ENCODE data around the gene FAAP24. TPM values are rescaled to one million over a fixed set of nuclear protein-coding genes. Genes with fewer than 3 reads are reported as not detected.
A peak's percentile ranks its signal among the peaks of the same experiment; 100 is the strongest.

The FAAP24 gene
- total and polyA plus RNA-seq, 2 of the 13 experiments (the other 11 are each of a cell fraction or from before 2014, with no cell fraction given): 2.3 to 6.0 TPM

- TF ChIP-seq ZNF331 (CRISPR knock-in tag; IDR thresholded peaks at IDR 0.05) (0 out of 2 replicates have a peak, but pooled peaks have one; percentile 20), NCOA2 (CRISPR knock-in tag; IDR thresholded peaks at IDR 0.05) (peak; percentile 68), ZBTB7B (CRISPR knock-in tag; IDR thresholded peaks at IDR 0.05) (0 out of 2 replicates have a peak, but pooled peaks have one; percentile 28), ZNF609 (CRISPR knock-in tag; IDR thresholded peaks at IDR 0.05; ENCODE audit: borderline replicate concordance) (peak; percentile 87), ZNF652 (CRISPR knock-in tag; IDR thresholded peaks at IDR 0.05; ENCODE audit: borderline replicate concordance, low read depth) (0 out of 2 replicates have a peak, but pooled peaks have one; percentile 23), NFKBIZ (CRISPR knock-in tag; IDR thresholded peaks at IDR 0.05) (0 out of 2 replicates have a peak, but pooled peaks have one; percentile 27), SAP130 (CRISPR knock-in tag; IDR thresholded peaks at IDR 0.05; ENCODE audit: low read depth) (0 out of 2 replicates have a peak, but pooled peaks have one; percentile 18), NCOR1 (IDR thresholded peaks at IDR 0.05; ENCODE audit: borderline replicate concordance, low read length) (peak; percentile 80; the same call in 1 of the 2 replicates), FOXA3 (CRISPR knock-in tag; IDR thresholded peaks at IDR 0.05) (peak; percentile 72), HNF1A (IDR thresholded peaks at IDR 0.05; ENCODE audit: low read depth) (peak; percentile 73), HNF1A (CRISPR knock-in tag; IDR thresholded peaks at IDR 0.05; ENCODE audit: borderline replicate concordance) (peak; percentile 45; the same call in 1 of the 2 replicates), PATZ1 (CRISPR knock-in tag; IDR thresholded peaks at IDR 0.05) (peak; percentile 42; the same call in 1 of the 2 replicates), FOXP4 (CRISPR knock-in tag; IDR thresholded peaks at IDR 0.05) (peak; percentile 69), MIXL1 (CRISPR knock-in tag; IDR thresholded peaks at IDR 0.05) (peak; percentile 72; the same call in 1 of the 2 replicates), ZNF772 (CRISPR knock-in tag; IDR thresholded peaks at IDR 0.05) (0 out of 2 replicates have a peak, but pooled peaks have one; percentile 29), CEBPG (CRISPR knock-in tag; IDR thresholded peaks at IDR 0.05) (peak; percentile 59)
Observed at GRCh38 chr19:33025468-33026238, 53.6 kb downstream of the FAAP24 start (continued).

Measured in HepG2 (cell line).